KMS-11 (cell line): ENCODE results near the gene STIM1.

Experiments
- H2AFZ ChIP-seq: fragments of 200-600 bp; sonication (generic); 2 replicates; pipeline ENCODE4 v1.6.1; 2016; ENCODE audit warnings: antibody characterized with exemption, mixed run types, low read depth
- H3K27ac ChIP-seq: fragments of 200-600 bp; sonication (generic); 2 replicates; pipeline ENCODE4 v1.6.1; 2016; ENCODE audit warnings: mild to moderate bottlenecking, mixed run types
- H3K27me3 ChIP-seq: fragments of 200-600 bp; sonication (generic); 2 replicates; pipeline ENCODE4 v1.6.1; 2017; ENCODE audit warnings: mild to moderate bottlenecking, low read depth, mixed run types, moderate library complexity; ENCODE audit not compliant: insufficient read depth
- H3K36me3 ChIP-seq: fragments of 200-600 bp; sonication (generic); 2 replicates; pipeline ENCODE4 v1.6.1; 2017; ENCODE audit warnings: mild to moderate bottlenecking, mixed run types; ENCODE audit not compliant: insufficient read depth
- H3K4me1 ChIP-seq: fragments of 200-600 bp; sonication (generic); 2 replicates; pipeline ENCODE4 v1.6.1; 2016; ENCODE audit warnings: mild to moderate bottlenecking, low read depth, mixed run types; ENCODE audit not compliant: poor library complexity, severe bottlenecking
- H3K4me2 ChIP-seq: fragments of 200-600 bp; sonication (generic); 2 replicates; pipeline ENCODE4 v1.7.0; 2016; ENCODE audit warnings: mild to moderate bottlenecking, mixed run types
- H3K4me3 ChIP-seq: fragments of 200-600 bp; sonication (generic); IDR thresholded peaks from 2 replicates; pipeline ENCODE4 v1.6.1; 2017; ENCODE audit warnings: low read depth, low read length, mixed read lengths; ENCODE audit not compliant: insufficient read depth
- H3K79me2 ChIP-seq: fragments of 200-600 bp; sonication (generic); 2 replicates; pipeline ENCODE4 v1.6.1; 2016; ENCODE audit warnings: low read depth, mixed run types; ENCODE audit not compliant: insufficient read depth
- H3K9ac ChIP-seq: fragments of 200-600 bp; sonication (generic); 2 replicates; pipeline ENCODE4 v1.6.1; 2016; ENCODE audit warnings: mild to moderate bottlenecking, mixed run types
- H4K20me1 ChIP-seq: fragments of 200-600 bp; sonication (generic); 2 replicates; pipeline ENCODE4 v1.6.1; 2016; ENCODE audit warnings: mild to moderate bottlenecking, mixed run types; ENCODE audit not compliant: insufficient read depth
- TF ChIP-seq, protein P1 (sequence below): fragments of 200-600 bp; sonication (generic); conservative IDR thresholded peaks from 2 replicates; pipeline ENCODE4 v1.6.1; 2017; ENCODE audit warnings: low read depth, mild to moderate bottlenecking, antibody characterized with exemption, low read length, moderate library complexity, mixed read lengths

STIM1 gene

DNA sequence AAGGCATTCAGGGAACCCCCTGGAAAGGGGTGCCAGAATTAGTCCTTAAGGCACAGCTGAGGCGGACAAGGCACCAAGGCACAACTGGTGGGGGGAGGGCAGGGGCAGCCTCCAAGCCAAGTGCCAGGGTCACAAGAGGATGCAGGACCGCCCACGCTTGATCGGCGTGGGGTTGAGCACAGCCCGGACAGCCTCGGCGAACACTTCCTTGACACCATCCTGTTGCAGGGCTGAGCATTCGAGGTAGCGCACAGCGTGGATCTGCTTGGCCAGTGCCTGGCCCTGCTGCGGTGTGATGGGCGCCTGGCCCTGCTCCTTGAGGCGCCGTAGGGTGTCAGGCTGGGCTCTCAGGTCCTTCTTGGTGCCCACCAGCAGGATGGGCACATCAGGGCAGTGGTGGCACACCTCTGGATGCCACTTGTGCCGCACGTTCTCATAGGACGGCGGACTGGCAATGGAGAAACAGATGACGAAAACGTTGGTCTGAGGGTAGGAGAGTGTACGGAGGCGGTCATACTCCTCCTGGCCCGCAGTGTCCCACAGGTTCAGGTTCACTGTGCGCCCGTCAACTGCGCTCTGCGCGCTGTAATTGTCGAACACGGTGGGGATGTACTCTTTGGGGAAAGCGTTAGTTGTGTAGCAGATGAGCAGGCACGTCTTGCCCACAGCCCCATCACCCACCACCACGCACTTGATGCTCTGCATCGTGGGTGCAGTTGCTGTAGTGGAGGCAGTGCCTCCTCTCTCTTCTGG is 27.9 kb upstream of the STIM1 start:
- H3K27me3 ChIP-seq, result no peaks in the 10 kb centered on the region
- no peak overlapping the region for H3K4me2 ChIP-seq
- TF ChIP-seq, protein P1, sequence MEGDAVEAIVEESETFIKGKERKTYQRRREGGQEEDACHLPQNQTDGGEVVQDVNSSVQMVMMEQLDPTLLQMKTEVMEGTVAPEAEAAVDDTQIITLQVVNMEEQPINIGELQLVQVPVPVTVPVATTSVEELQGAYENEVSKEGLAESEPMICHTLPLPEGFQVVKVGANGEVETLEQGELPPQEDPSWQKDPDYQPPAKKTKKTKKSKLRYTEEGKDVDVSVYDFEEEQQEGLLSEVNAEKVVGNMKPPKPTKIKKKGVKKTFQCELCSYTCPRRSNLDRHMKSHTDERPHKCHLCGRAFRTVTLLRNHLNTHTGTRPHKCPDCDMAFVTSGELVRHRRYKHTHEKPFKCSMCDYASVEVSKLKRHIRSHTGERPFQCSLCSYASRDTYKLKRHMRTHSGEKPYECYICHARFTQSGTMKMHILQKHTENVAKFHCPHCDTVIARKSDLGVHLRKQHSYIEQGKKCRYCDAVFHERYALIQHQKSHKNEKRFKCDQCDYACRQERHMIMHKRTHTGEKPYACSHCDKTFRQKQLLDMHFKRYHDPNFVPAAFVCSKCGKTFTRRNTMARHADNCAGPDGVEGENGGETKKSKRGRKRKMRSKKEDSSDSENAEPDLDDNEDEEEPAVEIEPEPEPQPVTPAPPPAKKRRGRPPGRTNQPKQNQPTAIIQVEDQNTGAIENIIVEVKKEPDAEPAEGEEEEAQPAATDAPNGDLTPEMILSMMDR, result no peak
- H3K36me3 ChIP-seq, result no peaks in the 10 kb centered on the region
- H3K4me1 ChIP-seq, result no peaks in the 10 kb centered on the region
- no peak overlapping the region for H3K27ac ChIP-seq
- H3K79me2 ChIP-seq, result peaks cover under 1% of the 10 kb centered on the region; the same call in 1 of the 2 replicates
- no peak overlapping the region for H2AFZ ChIP-seq
- H4K20me1 ChIP-seq, result no peaks in the 10 kb centered on the region
- H3K4me3 ChIP-seq, result no peak overlapping the region
- no peak overlapping the region for H3K9ac ChIP-seq

DNA sequence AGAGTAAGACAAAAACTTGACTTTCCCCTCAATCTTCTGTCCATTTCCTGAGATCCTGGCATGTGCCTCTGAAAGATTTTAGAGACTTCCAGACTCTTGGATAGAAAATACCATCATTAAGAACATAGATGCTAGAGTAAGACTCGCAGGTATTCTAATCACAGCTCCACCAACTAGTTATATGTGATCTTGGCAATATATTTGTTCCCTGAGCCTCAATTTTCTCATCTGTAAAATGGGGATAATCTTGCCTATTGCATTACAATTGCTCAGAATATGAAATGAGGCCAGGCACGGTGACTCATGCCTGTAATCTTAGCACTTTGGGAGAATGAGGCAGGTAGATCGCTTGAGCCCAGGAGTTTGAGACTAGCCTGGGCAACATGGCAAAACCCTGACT is 25.4 kb upstream of the STIM1 start:
- Histone ChIP-seq H3K27ac (no peak overlapping the region), H3K9ac (no peak overlapping the region), H3K79me2 (peaks cover 19% of the 10 kb centered on the region; the same call in 1 of the 2 replicates), H3K36me3 (no peaks in the 10 kb centered on the region), H2AFZ (no peak overlapping the region), H3K4me2 (no peak overlapping the region), H3K4me1 (peaks cover 4% of the 10 kb centered on the region), H4K20me1 (no peaks in the 10 kb centered on the region), H3K27me3 (no peaks in the 10 kb centered on the region), H3K4me3 (no peak overlapping the region)
- TF ChIP-seq, protein P1, result no peak

DNA sequence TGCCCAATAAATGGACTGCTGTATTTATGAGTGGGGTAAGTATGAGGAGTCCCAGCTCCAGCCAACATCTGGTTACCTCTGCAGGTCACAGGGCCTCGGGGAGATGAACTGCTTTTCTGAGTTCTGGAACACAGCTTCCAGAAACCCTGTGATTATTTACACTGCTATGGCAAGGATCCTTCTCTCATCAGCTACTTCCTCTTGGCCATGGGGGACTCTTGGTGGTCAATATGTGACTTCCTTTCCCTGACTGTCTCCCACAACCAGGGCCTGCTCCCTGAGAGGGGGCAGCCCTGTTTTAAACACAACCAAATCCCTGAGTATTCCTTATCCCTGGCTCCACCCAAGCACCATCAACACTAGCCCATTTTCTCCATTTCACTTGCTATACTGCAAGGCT is 24.7 kb upstream of the STIM1 start:
- no peaks in the 10 kb centered on the region for H3K36me3 ChIP-seq
- TF ChIP-seq, protein P1, result no peak
- H3K9ac ChIP-seq, result no peak overlapping the region
- H3K4me2 ChIP-seq, result no peak overlapping the region
- peaks cover 9% of the 10 kb centered on the region for H3K4me1 ChIP-seq
- 0 out of 2 replicates have a peak, but pooled peaks cover 3% of the 10 kb centered on the region for H4K20me1 ChIP-seq
- no peak overlapping the region for H3K4me3 ChIP-seq
- peaks cover 19% of the 10 kb centered on the region; the same call in 1 of the 2 replicates for H3K79me2 ChIP-seq
- H2AFZ ChIP-seq, result no peak overlapping the region
- no peak overlapping the region for H3K27ac ChIP-seq
- no peaks in the 10 kb centered on the region for H3K27me3 ChIP-seq

DNA sequence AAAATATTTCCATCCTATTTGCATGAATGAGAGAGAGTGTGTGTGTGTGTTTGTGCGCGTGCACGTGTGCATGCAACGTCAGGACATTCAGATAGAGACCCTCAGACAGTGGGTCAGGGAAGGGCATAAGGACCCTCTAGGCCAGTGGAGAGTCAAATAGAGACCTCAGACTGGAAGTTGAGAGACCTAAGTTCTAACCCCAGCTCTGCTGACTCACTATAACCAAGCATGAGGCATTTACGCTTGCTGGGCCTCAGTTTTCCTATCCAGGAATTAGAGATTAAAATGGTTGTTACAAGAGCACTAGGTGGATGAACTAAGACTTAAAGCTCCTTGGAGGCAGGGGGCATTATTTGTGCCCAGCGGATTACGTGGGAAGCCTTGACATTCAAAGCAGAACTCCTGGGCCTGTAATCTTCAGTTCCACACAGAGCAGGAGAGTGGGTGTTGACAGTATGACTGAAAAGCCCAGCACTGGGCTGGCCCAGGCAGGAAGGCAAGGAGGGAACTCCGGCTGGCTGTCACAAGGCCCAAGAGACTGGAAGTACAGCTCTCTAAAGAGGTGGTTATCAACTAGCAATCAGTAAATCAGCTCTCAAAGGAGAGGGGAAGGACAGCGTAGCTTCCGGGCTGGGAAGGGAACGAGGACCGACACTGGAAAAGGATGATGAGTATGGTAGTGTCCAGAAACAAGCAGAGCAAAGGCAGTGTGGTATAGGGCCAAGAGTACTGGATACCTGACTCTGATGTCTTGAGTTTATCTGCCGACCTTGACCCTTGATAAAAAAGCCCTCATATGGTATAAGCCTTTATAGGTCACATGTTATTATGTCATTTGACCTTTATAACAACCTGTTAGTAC is 23.9 kb upstream of the STIM1 start:
- H3K36me3 ChIP-seq, result no peaks in the 10 kb centered on the region
- H4K20me1 ChIP-seq, result 0 out of 2 replicates have a peak, but pooled peaks cover 4% of the 10 kb centered on the region
- H3K9ac ChIP-seq, result no peak overlapping the region
- H3K4me1 ChIP-seq, result peaks cover 11% of the 10 kb centered on the region
- no peak overlapping the region for H3K27ac ChIP-seq
- peaks cover 27% of the 10 kb centered on the region; the same call in 1 of the 2 replicates for H3K79me2 ChIP-seq
- H2AFZ ChIP-seq, result no peak overlapping the region
- H3K27me3 ChIP-seq, result no peaks in the 10 kb centered on the region
- no peak overlapping the region for H3K4me3 ChIP-seq
- H3K4me2 ChIP-seq, result no peak overlapping the region
- TF ChIP-seq, protein P1, result no peak
